Measurements from ENCODE around the gene CPEB4.

- TF ChIP-seq NRF1 (IDR thresholded peaks at IDR 0.05; ENCODE audit: low read depth, low read length) (no peak), GTF2F1 (IDR thresholded peaks at IDR 0.05; ENCODE audit: borderline replicate concordance, low read depth, low read length) (no peak)
Observed at GRCh38 chr5:173843794-173844193, 44.4 kb upstream of the CPEB4 start.

Measured in H1 (cell line).